HL-60 (cell line): Measurements from ENCODE around the gene HNRNPH2.

ENCODE experiments used
- DNase-seq, 2 experiments: peaks; one replicate each; pipeline ENCODE4 v3.0.0-alpha.2; 2010 to 2020; ENCODE audit warnings: low read depth in 1 of 2, low spot score in 1 of 2
- H3K27ac ChIP-seq: fragments of 250-450 bp; sonication (Bioruptor Pico); replicated peaks from 2 replicates; pipeline ENCODE4 v1.5.1; 2020; ENCODE audit warnings: mild to moderate bottlenecking, moderate library complexity
- H3K27me3 ChIP-seq: fragments of 250-450 bp; sonication (Bioruptor Pico); 2 replicates; pipeline ENCODE4 v1.5.1; 2021; ENCODE audit warnings: mild to moderate bottlenecking, moderate library complexity; ENCODE audit not compliant: insufficient read depth, poor library complexity, severe bottlenecking
- H3K4me3 ChIP-seq: replicated peaks from 2 replicates; pipeline ENCODE4 v1.5.1; 2011; ENCODE audit warnings: mild to moderate bottlenecking, control low read depth, low read length; ENCODE audit not compliant: insufficient read depth
- CTCF ChIP-seq: IDR thresholded peaks from one replicate; pipeline ENCODE4 v1.5.1; 2011; ENCODE audit warnings: low read length, control low read depth, inconsistent platforms; ENCODE audit not compliant: insufficient read depth
- GABPA ChIP-seq: IDR thresholded peaks from 2 replicates; pipeline ENCODE4 v1.6.1; 2012; ENCODE audit warnings: low read depth
- POLR2AphosphoS5 ChIP-seq: IDR thresholded peaks from 2 replicates; pipeline ENCODE4 v1.6.1; 2012; ENCODE audit warnings: low read depth
- REST ChIP-seq: IDR thresholded peaks from 2 replicates; pipeline ENCODE4 v1.6.1; 2012; ENCODE audit warnings: low read depth; ENCODE audit not compliant: insufficient replicate concordance
- SPI1 ChIP-seq: IDR thresholded peaks from 2 replicates; pipeline ENCODE4 v1.6.1; 2012; ENCODE audit warnings: low read depth, mild to moderate bottlenecking, borderline replicate concordance

HNRNPH2 gene

DNA sequence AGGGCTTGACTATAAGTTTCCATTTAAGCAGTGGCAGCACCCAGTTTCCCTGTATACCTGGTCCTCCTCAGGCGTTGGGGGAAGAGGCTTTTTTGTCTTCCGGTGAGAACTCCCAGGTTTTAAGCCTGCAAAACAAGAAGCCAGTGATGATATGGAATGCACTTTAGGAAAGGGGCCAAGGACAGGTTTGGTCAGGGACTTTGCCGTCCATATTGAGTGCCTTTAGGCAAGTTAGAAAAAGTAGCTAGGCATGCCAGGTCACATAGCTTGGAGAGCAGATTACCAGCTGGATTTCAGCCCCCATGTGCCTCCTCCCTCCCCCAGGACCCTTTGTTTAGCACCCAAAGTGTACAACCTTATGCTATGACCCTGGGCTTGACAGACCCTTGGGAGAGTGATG, 45.9 kb upstream of the HNRNPH2 start:
- Histone ChIP-seq H3K4me3 (no peak overlapping the region), H3K27ac (no peak overlapping the region), H3K27me3 (no peaks in the 10 kb centered on the region)
- no peak for DNase-seq
- no peak for TF ChIP-seq SPI1
- no peak for TF ChIP-seq REST

DNA sequence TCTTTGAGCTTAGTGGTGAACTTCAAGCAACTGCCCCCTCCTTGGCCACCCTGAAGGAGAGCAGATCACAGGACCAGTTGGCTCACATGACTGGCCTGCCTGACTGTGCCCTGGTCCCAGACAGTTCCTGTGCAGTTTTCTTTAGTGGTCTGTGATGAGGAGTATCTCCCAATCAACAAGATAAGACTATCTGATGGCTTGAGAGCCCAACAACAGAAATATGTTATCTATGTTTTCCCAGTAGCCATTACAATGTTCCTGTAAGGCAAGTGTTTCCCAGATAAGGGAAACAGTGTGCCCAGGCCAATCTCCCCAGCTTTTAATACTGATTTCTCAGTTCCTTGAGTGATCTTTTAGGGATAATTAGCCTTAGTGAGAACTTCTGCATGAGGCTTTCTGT, 45.3 kb upstream of the HNRNPH2 start:
- TF ChIP-seq REST, result no peak
- TF ChIP-seq SPI1, result no peak
- TF ChIP-seq POLR2AphosphoS5, result no peak
- Histone ChIP-seq H3K27me3 (no peaks in the 10 kb centered on the region), H3K4me3 (no peak overlapping the region), H3K27ac (no peak overlapping the region)
- DNase-seq, result no peak

GRCh38 chrX:101365301-101365795, 42.7 kb upstream of the HNRNPH2 start:
- TF ChIP-seq SPI1 (no peak), POLR2AphosphoS5 (no peak), CTCF (no peak), REST (no peak), GABPA (no peak)
- Histone ChIP-seq H3K27ac (no peak overlapping the region), H3K27me3 (no peaks in the 10 kb centered on the region), H3K4me3 (no peak overlapping the region)
- DNase-seq, result no peak

DNA sequence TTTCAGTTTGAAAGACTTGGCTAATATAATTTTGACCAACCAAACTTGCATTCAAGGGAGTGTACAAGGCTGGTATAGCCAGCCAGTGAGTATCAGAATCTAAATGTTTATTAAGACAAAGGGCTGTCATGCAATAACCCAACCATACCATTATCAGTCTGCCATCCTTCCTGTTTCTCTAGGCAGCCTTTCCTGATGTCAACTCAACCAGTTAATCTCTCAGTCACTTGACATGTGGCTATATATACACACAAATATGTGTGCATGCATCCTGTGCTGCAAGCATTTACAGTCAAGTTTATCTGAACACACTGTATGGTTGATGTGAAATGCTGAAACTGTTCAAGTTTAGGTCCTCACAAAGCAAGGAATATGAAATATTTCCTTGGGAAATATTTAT, 39.2 kb upstream of the HNRNPH2 start:
- Histone ChIP-seq H3K27ac (no peak overlapping the region), H3K27me3 (no peaks in the 10 kb centered on the region), H3K4me3 (no peak overlapping the region)
- DNase-seq, result no peak
- TF ChIP-seq SPI1 (no peak), CTCF (no peak), GABPA (no peak), POLR2AphosphoS5 (no peak), REST (no peak)
